Fibroblast of lung (primary cell): Measurements from ENCODE around the gene MAPKAP1.

Source experiments
- CTCF ChIP-seq, 2 donors: IDR thresholded peaks in 1 of 2; conservative IDR thresholded peaks in 1 of 2; 1 replicate in 1 of 2; 2 replicates in 1 of 2; pipeline ENCODE4 v1.5.1; 2011 to 2012; ENCODE audit warnings: low read length in 2 of 2, control low read depth in 1 of 2, inconsistent platforms in 1 of 2, low read depth in 1 of 2, mild to moderate bottlenecking in 1 of 2
- EZH2 ChIP-seq: IDR thresholded peaks from 2 replicates; pipeline ENCODE4 v1.5.1; 2012; ENCODE audit warnings: low read length, control low read depth, mild to moderate bottlenecking; ENCODE audit errors: missing control alignments

- TF ChIP-seq CTCF (conservative IDR thresholded peaks at IDR 0.05 in 1 of 2, IDR thresholded peaks at IDR 0.05 in 1 of 2; ENCODE audit: low read depth in 1 of 2, low read length in 2 of 2), result no peak
- no peak for TF ChIP-seq EZH2
These were observed 26.6 kb downstream of the MAPKAP1 start for GRCh38 chr9:125680445-125680844.
